GM21576 (cell line): Measurements from ENCODE around the gene SNCB.

Source experiments
- ATAC-seq: cut with Tn5 transposase; IDR thresholded peaks from one replicate; pipeline ENCODE4 v1.9.1; 2021; ENCODE audit warnings: mild to moderate bottlenecking, moderate library complexity; ENCODE audit not compliant: unreplicated experiment

Gene SNCB

GRCh38 chr5:176661676-176662075 is 31.3 kb upstream of the SNCB start:
- ATAC-seq, result no peak

DNA sequence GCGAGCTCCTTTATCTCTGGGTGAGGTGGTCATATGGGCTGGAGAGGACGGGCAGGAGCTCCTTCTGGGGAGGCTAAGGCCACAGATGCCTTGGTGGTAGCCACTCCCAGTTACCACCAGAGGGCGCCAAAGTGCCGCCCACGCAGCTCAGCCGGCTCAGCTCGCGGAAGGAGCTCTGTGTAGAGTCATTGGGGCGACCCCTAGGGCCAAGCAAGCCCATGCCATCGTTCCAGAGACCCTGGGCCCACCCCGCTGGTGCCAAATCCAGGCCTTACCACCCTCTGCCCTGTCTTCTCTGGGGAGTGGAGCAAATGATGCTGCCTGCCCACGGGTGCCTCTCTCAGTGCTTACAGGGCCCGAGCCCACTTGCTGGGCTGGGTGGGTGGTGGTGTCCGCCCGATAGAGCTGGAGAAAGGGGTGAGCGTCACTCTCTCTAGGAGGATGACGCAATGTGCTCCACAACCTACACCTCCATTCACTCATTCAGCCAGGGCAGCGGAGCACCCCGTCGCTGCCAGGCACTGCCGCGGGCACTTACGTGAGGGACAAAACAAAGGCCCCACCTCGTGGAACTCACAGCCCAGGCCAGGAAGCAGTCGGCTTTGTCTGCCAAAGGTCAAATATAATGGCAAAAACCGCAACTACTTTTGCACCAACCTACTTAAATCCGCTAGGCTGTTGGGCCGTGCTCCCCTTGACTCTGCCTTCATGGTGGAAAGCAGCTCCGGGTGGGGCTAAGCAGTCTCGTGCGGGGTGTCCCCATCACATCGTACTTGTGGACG is 30.7 kb upstream of the SNCB start:
- peak; percentile 61 for ATAC-seq

DNA sequence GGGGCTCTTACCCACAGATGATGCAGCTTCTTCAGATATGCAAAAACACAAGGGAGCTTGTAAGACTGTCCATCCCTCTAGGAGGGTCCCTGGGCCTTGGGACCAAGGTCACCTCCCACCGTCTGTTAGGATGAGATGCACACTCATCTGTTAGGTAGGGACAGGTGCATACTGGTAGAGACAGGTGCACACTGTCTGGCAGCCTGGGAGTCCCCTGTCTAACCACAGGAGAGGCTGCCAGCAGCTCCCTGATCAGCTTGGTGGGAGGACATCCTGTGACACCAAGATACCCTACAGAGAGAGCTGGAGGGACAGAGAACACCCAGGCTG is 30.2 kb upstream of the SNCB start:
- ATAC-seq, result peak; percentile 28

- no peak for ATAC-seq
Measured at GRCh38 chr5:176659860-176660461, 29.6 kb upstream of the SNCB start.

DNA sequence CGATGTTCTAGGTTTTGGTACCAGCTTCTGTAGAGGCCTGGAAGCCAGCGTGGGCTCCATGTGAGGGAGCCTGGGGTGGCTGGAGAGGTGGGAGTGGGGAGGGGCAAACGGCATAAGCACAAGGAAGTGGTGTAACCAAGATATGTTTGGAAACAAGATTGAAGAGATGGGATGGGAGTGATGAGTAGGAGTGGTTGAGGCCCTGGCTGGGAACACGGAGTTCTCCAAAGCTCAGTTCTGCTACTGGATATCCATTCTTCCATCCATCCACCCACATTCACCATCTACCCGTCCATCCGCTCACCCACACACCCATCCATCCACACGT is 29.1 kb upstream of the SNCB start:
- no peak for ATAC-seq

DNA sequence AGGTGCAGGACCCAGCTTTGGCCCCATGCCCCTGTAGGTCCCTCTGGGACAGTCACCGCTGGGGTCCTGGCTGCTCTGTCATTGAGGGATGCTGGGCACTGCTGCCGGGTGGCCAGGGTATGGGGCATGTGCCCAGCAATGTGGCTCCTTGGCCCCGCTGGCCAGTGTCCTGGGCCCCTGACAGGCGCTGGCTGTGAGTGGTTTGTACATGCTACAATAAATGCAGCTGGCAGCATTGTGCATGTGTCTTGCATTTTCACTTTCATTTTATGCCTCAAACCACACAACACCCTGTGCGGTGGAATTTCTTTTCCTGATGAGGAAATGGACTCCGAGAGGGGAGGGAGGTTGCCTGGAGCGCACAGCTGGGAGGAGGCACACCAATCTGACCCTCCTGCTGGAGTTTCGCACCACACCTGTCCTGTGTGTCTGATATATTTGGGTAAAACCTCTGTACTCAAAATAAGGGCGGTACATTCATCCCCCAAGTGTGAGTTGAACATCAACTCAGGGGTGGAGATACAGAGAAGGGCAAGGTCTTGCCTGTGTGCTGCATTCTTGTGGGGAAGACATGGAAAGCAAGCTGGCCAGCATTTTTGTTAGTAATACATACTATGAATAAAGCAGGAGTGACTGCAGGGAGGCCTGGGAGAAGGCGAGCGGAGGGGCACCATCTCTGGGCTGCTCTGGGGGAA is 28.6 kb upstream of the SNCB start:
- no peak for ATAC-seq

DNA sequence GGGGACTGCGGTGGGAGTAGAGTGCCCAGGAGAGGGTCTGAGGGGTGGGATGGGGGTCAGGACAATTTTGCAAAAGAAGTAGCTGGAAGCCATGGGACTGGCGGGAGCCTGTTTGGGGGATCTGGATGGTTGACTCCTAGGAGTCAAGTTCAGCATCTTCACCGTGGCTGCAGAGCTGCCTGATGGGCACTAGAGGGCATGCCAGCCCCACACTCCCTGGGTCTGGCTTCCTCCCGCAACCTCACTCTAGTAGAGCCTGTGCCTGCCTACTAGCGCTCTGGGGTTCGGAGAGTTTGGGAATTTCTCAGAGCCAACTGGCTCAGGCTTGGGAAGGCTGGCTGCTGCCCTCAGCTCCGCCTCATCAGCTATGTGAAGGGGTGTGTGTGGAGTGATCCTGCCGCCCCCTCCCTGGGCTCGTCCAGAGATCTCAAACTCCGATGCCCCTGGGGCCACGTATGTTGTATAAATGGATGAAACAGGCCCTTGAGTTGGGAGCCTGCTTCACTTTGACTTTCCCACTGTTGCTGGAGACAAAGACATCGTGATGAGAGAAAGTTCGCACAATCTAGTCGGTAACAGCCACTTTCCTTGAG is 27.8 kb upstream of the SNCB start:
- ATAC-seq, result peak; percentile 47

DNA sequence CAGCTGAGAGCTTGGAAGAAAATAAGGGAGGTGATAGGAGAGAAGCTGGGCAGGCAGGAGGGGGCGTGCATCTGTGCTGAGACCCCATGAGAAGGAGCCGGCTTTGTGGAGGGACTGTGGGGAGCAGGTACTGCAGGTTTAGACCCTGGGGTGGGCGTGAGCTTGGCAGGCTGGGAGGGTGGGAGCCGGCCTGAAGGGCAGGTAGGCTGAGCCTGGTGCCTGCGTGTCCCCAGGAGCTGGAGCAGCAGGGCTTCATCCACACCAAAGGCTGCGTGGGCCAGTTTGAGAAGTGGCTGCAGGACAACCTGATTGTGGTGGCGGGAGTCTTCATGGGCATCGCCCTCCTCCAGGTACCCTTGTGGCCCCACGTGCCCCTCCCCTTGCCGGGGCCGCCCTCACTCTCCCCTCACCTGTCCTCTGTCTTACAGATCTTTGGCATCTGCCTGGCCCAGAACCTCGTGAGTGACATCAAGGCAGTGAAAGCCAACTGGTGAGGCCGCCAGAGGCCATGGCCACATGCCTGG is 26.2 kb upstream of the SNCB start:
- no peak for ATAC-seq

- no peak for ATAC-seq
Measured at GRCh38 chr5:176654856-176655255, 24.5 kb upstream of the SNCB start.

GRCh38 chr5:176653401-176654385 is 23.4 kb upstream of the SNCB start:
- ATAC-seq, result no peak

DNA sequence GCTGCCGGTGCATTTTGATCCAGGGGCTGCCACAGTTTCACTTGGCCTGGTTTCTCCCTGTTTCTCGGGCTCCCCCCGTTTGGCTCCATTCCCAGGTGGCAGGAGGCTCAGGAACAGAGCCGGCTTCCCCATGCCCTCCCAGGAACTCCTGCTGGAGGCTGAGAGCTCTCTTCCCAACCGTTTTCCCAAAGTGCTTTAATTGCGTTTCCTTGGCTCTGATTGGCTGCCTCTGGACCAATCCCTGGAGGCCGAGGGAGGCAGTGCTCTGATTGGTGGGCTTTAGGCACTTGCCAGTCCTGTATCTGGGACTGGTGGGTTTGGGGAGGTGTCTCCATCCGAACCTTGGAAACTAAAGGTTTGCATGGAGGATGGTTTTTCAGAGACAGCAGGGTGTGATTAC is 21.8 kb upstream of the SNCB start:
- ATAC-seq, result no peak

DNA sequence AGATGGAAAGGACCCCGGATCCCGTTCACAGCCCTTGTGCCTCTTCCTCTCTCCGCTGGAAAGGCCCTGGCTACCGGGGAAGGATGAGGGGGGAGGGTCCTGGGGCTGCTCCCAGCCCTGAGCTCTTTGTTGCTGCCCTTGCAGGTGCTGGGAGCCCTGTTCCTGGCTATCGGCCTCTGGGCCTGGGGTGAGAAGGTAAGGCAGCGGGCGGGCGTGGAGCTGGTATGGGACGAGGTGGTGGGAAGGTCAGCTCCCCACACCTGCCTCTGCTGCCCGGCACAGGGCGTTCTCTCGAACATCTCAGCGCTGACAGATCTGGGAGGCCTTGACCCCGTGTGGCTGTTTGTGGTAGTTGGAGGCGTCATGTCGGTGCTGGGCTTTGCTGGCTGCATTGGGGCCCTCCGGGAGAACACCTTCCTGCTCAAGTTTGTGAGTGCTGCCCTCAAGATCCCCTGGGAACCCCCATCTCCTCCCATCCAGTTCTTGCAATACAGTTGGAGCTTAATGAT is 21.2 kb upstream of the SNCB start:
- no peak for ATAC-seq

GRCh38 chr5:176650354-176650884 is 20.1 kb upstream of the SNCB start:
- ATAC-seq, result no peak

DNA sequence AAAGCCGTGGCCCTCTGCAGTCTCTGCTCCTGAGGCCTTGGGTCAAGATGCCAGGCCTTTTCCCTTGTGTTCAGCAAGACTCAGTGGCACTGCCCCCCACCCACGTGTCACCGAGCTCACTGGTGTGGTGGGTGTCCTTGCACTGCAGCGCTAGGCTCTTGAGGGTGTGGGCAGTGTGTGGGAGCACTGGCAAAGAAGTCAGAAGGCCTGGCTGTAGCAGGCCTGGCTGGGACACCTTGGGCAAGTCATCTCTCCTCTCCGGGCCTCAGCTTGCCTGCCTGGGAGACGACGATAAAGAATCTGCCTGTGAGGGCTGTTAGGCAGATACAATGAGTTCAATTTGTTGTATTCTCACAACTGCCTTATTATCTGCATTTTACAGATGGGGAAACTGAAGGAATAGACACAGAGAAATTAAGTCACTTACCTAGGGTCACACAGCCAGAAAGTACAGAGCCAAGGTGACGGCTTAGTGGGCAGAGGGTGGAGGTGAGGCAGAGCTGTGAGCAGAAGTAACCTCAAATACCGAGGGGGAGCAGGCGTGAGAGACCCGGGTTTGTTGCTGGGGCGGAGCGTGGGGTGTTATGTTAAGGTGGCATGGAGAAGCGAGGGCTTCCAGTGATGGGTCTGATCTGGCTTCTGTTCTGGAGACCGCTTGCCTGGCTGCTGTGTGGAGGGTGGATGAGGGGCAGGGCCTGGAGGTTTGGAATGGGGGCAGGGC is 18.3 kb upstream of the SNCB start:
- ATAC-seq, result no peak

- no peak for ATAC-seq
Measured at GRCh38 chr5:176647843-176648473, 17.6 kb upstream of the SNCB start.

GRCh38 chr5:176647030-176647842 is 16.9 kb upstream of the SNCB start, which contains the start of gene TSPAN17:
Gene TSPAN17 (plus strand): TSS chr5:176647484. CDS start chr5:176647616, 132 bp downstream.
- peak; percentile 90 for ATAC-seq

DNA sequence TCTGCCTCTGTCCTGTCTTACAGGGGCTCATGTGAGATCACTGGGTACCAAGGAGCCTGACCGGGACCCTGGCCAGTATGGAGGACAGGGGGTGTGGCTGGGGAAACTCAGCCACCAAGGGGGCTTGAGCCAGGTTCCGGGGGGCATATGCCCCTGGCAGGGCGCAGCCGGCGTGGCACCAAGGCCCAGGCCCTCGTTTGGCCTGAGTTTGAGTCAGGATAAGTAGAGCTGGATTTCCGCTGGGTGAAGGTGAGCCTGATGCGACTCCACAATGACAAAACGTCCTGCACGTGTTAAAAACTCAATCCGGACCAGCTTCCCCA is 16.3 kb upstream of the SNCB start:
- ATAC-seq, result peak; percentile 7

DNA sequence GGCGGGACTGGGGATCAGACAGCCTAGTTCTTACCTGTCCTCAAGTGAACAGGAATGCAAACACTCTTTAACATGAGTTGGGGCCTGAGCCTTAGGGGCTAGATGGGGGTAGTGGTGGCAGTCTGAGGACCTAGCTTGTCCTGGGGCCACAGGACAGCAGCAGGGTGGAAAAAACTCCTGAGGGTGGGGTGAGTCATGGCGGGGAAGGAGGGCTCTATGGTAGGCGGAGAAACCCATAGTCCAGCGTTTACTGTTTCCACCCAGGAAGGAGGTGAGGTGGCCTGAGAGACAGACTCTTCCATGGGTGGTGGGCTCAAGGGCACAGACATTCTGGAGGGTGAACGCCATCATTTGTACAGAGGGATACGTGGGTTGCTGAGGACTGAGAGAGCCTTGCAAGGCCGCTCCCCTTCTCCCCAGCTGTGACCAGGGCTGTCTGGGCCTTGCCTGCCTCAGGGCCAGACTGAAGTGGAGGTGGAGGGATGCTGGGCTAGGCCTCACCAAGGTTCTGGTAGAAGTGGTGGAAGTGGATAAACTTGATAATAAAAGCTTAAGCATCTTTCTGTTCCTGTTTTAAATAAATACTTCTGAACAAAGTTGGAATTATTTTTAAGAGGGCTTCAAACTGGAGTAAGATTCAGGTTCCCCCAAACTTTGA is 15.8 kb upstream of the SNCB start:
- ATAC-seq, result no peak
